ENCODE data around the gene LRBA.

Gene LRBA

DNA sequence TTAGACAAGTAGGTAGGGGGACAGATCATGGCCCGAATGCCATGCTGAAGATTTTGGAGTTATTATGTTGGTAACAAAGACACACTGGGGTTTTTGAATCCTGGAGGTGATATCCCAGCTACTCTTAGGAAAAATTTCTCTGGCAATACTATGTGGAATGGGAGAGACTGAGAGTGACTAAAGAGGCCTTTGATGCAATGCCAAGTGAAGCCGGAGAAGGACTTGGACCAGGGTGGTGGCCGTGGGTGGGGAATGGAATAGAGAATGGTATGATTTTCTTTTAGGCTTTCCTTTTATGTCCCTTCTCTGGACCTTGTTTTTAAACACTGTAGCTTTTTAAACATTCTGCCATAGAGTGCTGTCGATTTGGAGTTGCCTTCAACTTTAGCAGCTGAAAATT is 795.2 kb downstream of the LRBA start:
- DNase-seq: no peak

DNA sequence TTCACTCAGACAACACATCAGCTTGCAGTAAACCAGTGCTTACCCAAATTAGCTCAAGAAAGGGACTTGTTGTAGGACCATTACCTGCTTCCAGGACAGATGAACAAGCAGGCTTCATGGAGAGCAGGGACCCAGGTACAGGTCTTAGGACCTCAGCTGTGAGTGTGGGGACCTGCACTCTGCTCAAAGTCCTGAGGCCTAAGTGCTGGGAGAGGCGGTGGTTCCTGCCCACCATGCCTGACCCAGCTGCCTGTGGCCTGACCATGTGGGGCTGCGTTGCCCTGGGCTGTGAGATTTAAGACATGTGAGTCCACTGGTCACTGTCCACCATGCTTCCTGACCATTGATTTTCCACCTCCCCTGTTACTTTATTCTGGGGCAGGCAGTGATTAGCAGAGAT is 796.6 kb downstream of the LRBA start:
- no peak for DNase-seq

DNA sequence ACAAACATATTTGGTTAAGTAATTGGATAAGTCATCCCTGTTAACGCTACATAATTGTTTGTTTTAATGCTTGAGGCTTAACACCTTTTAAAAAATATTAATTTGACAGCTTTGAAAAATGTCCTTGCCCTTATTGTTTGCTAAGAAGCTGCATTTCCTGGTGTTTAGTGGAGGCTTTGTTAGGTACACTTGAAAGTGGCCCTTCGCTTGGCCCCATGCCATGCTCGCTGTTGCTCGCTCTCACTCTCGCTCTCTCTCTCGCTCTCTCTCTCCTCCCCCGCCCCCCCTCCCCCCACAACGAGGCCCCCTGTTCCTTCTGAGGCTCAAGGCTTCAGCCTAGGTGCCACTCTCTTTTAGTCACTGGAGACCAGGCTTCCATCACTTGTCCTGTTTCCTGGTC is 797.3 kb downstream of the LRBA start:
- no peak for DNase-seq

DNA sequence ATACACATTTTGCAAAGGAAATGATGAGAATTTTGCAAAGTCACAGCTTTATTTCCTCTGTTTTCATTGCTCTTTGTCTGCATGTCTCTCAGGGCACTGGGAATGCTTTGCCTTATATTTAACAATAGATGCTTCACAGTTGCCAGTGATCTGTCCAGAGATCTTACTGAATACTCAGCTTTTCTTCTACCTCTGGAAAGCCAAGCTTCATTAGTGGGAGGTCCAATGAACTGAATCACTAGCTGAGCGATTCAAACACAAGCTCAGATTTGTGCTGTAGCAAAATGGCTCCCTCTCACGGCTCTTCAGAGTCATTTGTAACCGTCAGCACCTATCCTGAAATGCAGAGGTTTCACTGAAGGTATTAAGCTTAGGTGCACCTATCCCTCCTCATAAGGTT is 797.9 kb downstream of the LRBA start:
- no peak for DNase-seq

DNA sequence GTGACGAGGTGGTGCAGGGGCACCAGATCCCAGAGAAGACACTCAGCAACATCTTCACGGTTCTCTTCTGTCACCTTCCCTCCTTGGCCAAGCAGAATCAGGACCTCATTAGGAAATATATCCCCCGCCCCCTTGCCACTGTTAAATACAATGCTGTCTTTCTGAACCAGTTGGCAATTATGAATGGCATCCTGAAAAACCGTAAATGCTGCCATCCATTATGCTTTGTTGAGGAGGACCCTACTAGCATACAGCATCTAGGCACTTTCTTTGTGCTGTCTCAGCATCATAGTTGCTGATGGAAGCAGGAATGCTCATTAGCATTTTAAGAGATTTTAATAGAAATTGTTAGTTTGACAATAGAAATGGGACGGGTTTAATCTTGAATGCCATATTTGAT is 798.4 kb downstream of the LRBA start:
- DNase-seq: no peak

DNA sequence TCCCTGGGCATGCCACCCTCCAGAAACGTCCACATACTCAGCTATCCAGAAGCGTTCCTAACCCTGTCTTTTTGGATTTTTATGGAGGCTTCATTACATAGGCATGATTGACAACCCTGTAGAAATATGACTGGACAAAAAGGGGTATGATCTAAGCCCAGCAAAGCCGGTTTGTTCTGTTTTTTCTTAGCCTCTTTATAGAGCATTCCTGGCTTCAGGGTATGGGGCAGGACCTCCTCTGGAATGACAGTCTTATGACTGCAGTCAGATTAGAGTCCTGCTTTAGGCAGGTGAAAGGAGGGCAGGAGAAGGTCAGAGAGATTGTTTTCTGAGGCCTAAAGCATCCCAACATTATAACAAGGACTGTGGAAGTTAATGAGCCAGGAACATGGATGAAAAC is 799.5 kb downstream of the LRBA start:
- DNase-seq: no peak

Measured in stimulated activated CD8-positive, alpha-beta memory T cell treated with anti-CD3 and anti-CD28 coated beads, Interleukin-4, amount 100 ng/mL, for 48 hours (primary cell).